ENCODE results near the gene NCK2. TPM values are rescaled to one million over a fixed set of nuclear protein-coding genes. Genes with fewer than 3 reads are reported as not detected.

NCK2 gene
- total RNA-seq (2014; rRNA removed; shearing (Covaris generic)) = 39.9 and 51.3 TPM in 2 replicates
- polyA plus RNA-seq (2015; cell fraction: cytosol; rRNA removed) = 30.1 and 33.5 TPM in 2 replicates
- 10.8 and 12.7 TPM in 2 replicates for polyA plus RNA-seq (2015; cell fraction: nucleus; rRNA removed)

DNA sequence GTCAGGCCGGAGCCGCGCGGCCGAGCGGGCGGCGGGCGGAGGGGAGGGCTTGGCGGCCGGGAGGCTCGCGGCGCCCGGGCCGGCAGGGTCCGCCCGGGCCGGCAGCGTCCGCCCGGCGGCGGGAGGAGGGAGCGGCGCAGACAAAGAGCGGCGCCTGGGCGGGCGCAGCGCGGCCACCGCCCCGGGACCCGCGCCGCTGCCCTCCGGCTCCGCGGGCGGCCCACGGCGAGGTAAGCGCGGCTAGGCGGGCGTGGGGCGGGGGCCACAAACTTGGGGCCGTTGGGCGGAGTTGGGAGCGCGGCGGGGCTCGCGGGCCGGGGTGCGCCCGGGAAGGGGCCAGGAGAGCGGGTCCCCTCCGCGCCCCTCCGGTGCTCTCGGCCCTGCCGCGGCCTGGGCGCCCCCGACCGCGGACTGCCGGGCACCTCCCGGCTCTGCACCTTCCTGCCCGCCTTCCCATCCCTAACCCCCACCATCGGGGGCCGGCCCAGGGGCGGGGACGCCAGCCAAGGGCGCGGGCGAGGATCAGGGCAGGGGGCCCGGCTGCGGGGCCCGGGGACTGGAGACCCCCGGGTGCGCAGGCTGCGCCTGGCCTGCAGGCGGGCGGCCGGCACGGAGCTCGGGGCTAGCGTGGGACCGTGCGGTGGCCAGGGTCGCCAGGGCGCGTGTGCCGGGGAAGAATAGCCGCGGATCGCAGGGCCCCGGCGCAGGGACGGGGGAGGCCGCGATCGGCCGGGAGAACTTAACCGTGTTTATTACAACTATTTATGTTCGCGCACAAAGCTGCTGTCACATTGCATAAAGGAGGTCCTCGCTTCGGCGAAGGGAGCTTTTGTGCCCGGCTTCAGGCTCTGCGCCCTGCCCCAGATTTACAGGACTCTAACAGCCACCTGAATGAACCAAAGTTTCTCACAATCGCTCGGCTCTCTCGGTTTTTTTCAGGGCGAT lies at the start of gene NCK2:
Gene NCK2 (plus strand): TSS at position 4 of the 945 bp plus-strand sequence. CDS start 110,152 bp downstream, outside the sequence.
- DNase-seq (ENCODE audit: low read depth) = peak; percentile 17

- no peak for DNase-seq (ENCODE audit: low read depth)
Observed at GRCh38 chr2:105697781-105698449, 46.8 kb upstream of the NCK2 start.

GRCh38 chr2:105698820-105699219 lies 45.9 kb upstream of the NCK2 start:
- no peak for DNase-seq (ENCODE audit: low read depth)

GRCh38 chr2:105701042-105701441 lies 43.7 kb upstream of the NCK2 start:
- DNase-seq (ENCODE audit: low read depth) = no peak

DNA sequence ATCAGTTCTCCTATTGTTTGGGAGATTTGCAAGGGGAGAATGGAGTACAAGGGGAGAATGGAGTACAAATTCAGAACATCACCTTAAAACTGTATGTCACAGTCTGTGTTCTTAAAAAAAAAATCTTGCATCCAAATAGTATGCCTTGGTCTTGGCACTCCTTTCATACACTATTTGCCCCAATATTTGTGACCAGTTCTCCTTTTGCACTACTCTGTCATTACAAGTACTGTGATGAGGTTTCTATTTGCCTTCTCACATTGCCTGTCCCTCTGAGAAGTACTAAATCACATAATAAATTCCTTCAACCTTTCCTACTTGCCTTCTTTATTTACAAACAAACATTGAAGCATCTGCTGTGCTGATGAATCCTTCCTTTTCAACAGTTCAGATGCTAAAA lies 36.0 kb upstream of the NCK2 start:
- DNase-seq (ENCODE audit: low read depth) = no peak

GRCh38 chr2:105711394-105711793 lies 33.3 kb upstream of the NCK2 start:
- DNase-seq (ENCODE audit: low read depth) = no peak

- peak; percentile 89 for DNase-seq (ENCODE audit: low read depth)
Observed at GRCh38 chr2:105712166-105712915, 32.4 kb upstream of the NCK2 start.

DNA sequence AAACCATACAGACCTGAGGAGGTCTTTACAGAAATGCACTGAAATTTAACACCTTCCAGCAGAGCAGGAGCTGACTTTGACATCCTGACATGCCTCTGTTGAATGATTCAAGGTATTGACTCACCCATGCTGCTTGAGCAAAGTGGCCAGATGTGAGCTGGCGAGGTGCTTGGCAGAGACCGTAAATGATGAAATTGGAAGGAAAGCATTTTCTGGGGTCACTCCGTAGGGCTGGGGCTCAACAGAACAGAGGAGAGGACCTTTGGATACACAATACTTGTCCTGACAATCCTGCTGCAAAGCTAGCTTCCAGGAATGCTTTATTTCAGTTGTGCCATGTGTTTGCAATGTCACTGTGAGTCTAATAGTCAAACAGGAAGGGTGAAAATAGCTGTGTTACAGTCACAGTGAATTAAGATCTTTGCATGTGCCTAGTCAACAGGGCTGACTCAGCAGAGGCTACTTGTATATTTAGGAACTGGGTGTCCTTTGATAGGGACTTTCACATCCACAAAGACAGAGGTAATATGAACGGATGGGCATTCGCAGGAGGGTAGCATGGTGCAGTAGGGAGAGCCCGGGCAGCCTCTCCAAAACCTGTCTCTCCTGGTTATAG lies 31.6 kb upstream of the NCK2 start:
- peak; percentile 88 for DNase-seq (ENCODE audit: low read depth)

GRCh38 chr2:105714141-105714540 lies 30.6 kb upstream of the NCK2 start:
- no peak for DNase-seq (ENCODE audit: low read depth)

- no peak for DNase-seq (ENCODE audit: low read depth)
Observed at GRCh38 chr2:105718846-105719481, 25.7 kb upstream of the NCK2 start.

- no peak for DNase-seq (ENCODE audit: low read depth)
Observed at GRCh38 chr2:105721991-105722511, 22.7 kb upstream of the NCK2 start.

- DNase-seq (ENCODE audit: low read depth) = no peak
Observed at GRCh38 chr2:105722726-105723297, 21.9 kb upstream of the NCK2 start.

DNA sequence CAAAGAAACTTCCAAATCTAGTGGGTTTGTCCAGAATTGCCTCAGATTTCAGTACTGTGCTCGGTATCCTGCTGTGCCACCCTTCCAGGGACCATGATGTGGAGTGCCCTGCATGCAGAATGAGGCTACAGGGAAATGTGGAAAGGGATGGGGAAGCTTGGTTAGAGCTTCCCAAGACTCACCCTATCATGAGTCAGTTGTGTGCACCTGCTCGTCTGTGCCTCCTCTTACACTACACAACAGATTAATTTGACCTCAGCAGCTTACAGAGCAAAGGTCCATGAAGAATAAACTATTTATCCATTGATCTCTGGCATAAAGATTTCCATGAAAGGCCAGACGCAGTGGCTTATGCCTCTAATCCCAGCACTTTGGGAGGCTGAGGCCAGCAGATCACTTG lies 21.3 kb upstream of the NCK2 start:
- DNase-seq (ENCODE audit: low read depth) = no peak

GRCh38 chr2:105725388-105725787 lies 19.3 kb upstream of the NCK2 start:
- no peak for DNase-seq (ENCODE audit: low read depth)

GRCh38 chr2:105730170-105730569 lies 14.5 kb upstream of the NCK2 start:
- no peak for DNase-seq (ENCODE audit: low read depth)

DNA sequence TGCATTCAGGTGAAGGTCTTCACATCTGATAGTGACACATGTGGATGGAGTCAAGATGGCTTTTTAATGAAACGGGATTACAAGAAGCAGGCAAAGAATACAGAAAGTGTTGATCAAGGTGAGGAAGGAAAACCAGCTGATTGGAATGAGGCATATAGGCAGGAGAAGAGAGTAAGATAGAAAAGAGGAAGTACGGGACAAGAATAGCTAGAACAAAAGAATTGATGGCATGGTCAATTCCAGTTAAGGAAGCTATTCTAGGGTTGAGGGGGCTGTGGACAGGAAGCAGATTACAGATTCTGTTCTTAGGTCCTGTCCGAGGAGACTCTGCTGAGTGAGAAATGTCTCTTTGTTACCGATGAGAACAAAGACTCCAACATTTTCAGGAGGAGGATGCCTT lies 13.2 kb upstream of the NCK2 start:
- no peak for DNase-seq (ENCODE audit: low read depth)

DNA sequence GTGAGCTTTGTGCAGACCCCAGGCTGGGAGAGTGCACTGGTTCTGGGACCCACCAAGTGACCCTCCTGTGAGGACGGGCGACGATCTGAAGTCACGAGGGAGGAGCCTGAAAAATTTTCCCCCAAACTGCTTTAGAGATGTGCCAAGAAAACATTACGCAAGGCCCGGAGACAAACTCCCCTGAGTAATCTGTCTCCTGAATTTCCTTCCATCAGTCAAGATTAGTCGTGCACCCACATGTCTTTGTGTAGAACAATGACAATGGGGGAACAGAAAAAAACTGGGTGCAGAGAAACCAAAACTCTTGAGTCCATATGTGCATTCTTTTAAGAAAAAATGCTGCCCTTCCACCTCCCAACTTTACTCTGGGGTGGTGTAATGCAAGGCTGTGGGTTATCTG lies 12.6 kb upstream of the NCK2 start:
- DNase-seq (ENCODE audit: low read depth) = no peak

DNA sequence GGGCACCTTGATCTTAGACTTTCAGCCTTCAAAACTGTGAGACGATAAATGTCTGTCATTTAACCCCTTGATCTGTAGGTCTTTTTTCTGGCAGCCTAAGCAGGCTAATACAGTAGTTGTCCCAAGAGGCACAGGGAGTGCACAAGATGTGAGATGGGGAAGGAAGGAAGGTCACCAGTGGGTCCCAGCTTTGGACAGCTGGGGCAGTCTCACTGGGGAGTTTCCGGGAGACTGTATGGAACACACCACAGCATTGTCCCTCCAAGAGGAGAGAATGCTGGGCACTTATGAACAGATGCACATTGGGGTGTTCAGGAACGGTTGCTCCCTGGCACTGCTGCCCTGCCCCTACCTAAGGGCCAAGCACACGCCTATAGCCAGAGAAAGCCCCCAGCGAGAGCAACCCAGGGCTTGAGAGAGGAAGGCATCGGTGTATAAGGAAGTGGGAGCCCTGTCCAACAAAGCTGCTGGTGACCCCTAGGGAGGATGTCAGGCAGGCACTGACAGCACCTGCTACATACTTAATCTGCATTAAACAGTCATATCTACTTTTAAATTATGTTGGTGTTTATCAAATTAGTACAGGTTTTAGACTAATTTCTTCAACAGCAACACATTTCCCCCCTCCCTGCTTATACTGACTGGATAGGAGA lies 11.6 kb upstream of the NCK2 start:
- DNase-seq (ENCODE audit: low read depth) = no peak

- DNase-seq (ENCODE audit: low read depth) = no peak
Observed at GRCh38 chr2:105733875-105734274, 10.8 kb upstream of the NCK2 start.
